ENCODE measurements around the gene SREBF1. TPM values are rescaled to one million over a fixed set of nuclear protein-coding genes. Genes with fewer than 3 reads are reported as not detected.

The SREBF1 gene
- total and polyA plus RNA-seq, 2 of the 8 experiments (the other 6 are each of a cell fraction or from before 2014, with no cell fraction given) = 28.6 to 70.8 TPM

DNA sequence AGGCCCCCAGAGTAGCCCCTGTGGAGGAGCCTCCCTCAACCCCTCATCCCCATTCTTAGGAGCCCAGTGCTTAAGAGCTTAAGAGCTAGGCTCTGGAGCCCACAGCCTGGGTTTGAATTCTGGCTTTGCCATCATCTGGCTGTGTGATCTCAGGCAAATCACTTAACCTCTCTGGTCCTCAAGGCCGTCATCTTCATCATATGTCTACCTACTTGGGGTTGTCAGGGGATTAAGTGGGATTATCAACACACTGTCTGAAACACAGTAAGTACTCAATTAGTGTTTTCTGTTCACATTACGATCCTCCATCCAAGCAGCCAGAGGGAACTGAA, 4.8 kb downstream of the SREBF1 start:
- FAIRE-seq = no peak
- Histone ChIP-seq H4K5ac (ENCODE audit: insufficient read length, low read depth, low read length) (no peak overlapping the region), H2BK15ac (ENCODE audit: low read length) (no peak overlapping the region), H3K23ac (ENCODE audit: insufficient read length) (no peak overlapping the region), H4K91ac (replicated peaks; ENCODE audit: insufficient read length, low read length) (no peak overlapping the region), H3K4ac (replicated peaks; ENCODE audit: insufficient read length, low read depth, low read length) (no peak overlapping the region), H3K4me2 (ENCODE audit: insufficient read depth in 1 of 2, low read depth in 2 of 2, low read length in 2 of 2) (no peak overlapping the region), H4K8ac (ENCODE audit: extremely low read depth, insufficient read depth, low read length) (no peak overlapping the region), H3K18ac (ENCODE audit: extremely low read depth, low read length) (no peak overlapping the region), H2AK5ac (ENCODE audit: low read depth, low read length) (no peak overlapping the region), H3K23me2 (ENCODE audit: low read depth, low read length) (peaks cover 5% of the 10 kb centered on the region; the same call in 1 of the 2 replicates), H2BK5ac (ENCODE audit: low read depth, low read length) (no peak overlapping the region), H4K20me1 (replicated peaks in 1 of 2; ENCODE audit: control insufficient read depth in 1 of 2, insufficient read depth in 2 of 2, low read length in 2 of 2) (peaks cover 41 to 53% of the 10 kb centered on the region in 2 experiments), H2AFZ (ENCODE audit: low read length) (no peak overlapping the region), H3K9me3 (ENCODE audit: insufficient read depth in 2 of 2, low read depth in 1 of 2, low read length in 1 of 2) (no peaks in the 10 kb centered on the region), H3K27me3 (replicated peaks in 1 of 4; ENCODE audit: control insufficient read depth in 3 of 4, extremely low read depth in 1 of 4, insufficient read depth in 3 of 4, low read length in 3 of 4) (no peaks in the 10 kb centered on the region), H3K4me1 (replicated peaks in 1 of 4; ENCODE audit: control insufficient read depth in 3 of 4, insufficient read depth in 4 of 4, low read length in 3 of 4) (peaks cover 0 to 14% (median 9%) of the 10 kb centered on the region in 4 experiments; a peak in 6 of 7 replicates), H2BK120ac (replicated peaks; ENCODE audit: low read depth, low read length) (no peak overlapping the region), H3K14ac (ENCODE audit: insufficient read length) (no peak overlapping the region), H3K36me3 (ENCODE audit: control insufficient read depth in 2 of 4, insufficient read depth in 4 of 4, low read length in 3 of 4) (peaks cover 0 to 13% (median 2%) of the 10 kb centered on the region in 4 experiments; a peak in 5 of 8 replicates), H3K79me2 (ENCODE audit: control insufficient read depth in 1 of 2, insufficient read depth in 2 of 2, low read length in 2 of 2) (peaks cover 42 to 84% of the 10 kb centered on the region in 2 experiments), H3K79me1 (ENCODE audit: low read depth, low read length) (peaks cover 33% of the 10 kb centered on the region), H2BK12ac (ENCODE audit: low read depth, low read length) (no peak overlapping the region), H3K27ac (ENCODE audit: low read depth, low read length) (no peak overlapping the region), H2BK20ac (ENCODE audit: low read length) (no peak overlapping the region), H3K56ac (replicated peaks; ENCODE audit: insufficient read length, low read depth, low read length) (no peak overlapping the region), H3K9ac (replicated peaks in 1 of 4; ENCODE audit: extremely low read depth in 1 of 4, low read depth in 3 of 4, low read length in 3 of 4) (no peak overlapping the region), H3K4me3 (ENCODE audit: extremely low read depth in 1 of 4, insufficient read depth in 2 of 4, low read depth in 3 of 4, low read length in 4 of 4) (no peak overlapping the region)
- TF ChIP-seq NRF1 (IDR thresholded peaks at IDR 0.05; ENCODE audit: low read depth, low read length) = no peak
- peak; percentile 81; the same call in 1 of the 2 replicates for TF ChIP-seq KDM1A (IDR thresholded peaks at IDR 0.05; ENCODE audit: borderline replicate concordance, low read length)
- TF ChIP-seq, protein P1, sequence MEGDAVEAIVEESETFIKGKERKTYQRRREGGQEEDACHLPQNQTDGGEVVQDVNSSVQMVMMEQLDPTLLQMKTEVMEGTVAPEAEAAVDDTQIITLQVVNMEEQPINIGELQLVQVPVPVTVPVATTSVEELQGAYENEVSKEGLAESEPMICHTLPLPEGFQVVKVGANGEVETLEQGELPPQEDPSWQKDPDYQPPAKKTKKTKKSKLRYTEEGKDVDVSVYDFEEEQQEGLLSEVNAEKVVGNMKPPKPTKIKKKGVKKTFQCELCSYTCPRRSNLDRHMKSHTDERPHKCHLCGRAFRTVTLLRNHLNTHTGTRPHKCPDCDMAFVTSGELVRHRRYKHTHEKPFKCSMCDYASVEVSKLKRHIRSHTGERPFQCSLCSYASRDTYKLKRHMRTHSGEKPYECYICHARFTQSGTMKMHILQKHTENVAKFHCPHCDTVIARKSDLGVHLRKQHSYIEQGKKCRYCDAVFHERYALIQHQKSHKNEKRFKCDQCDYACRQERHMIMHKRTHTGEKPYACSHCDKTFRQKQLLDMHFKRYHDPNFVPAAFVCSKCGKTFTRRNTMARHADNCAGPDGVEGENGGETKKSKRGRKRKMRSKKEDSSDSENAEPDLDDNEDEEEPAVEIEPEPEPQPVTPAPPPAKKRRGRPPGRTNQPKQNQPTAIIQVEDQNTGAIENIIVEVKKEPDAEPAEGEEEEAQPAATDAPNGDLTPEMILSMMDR (IDR thresholded peaks at IDR 0.05; ENCODE audit: control extremely low read depth in 1 of 3, insufficient read depth in 1 of 3, low read depth in 1 of 3, low read length in 3 of 3) = no peak
- no peak for TF ChIP-seq SRF (IDR thresholded peaks at IDR 0.05; ENCODE audit: low read depth, low read length)
- ChIA-PET POLR2A (ENCODE audit: partially characterized antibody) (interaction anchor here (0.7 to 18.4 kb wide), 7 partner anchors 9 to 110 kb away, joined by 3 to 532 read pairs (median 4); no protein-coding TSS in a partner anchor), CTCF (ENCODE audit: partially characterized antibody) (interaction anchor here (0.6 to 3.4 kb wide), 9 partner anchors 9 to 51 kb away, joined by 3 to 14 read pairs (median 4); no protein-coding TSS in a partner anchor)
- DNase-seq (ENCODE audit: low read depth in 1 of 2, low spot score in 2 of 2) = no peak
- 89% methylated on average over 2 of the region's 2 CpGs; no CpG with 5 or more reads in 1 of the 2 experiments for WGBS, 2 experiments (ENCODE audit: extremely low coverage in 1 of 2, insufficient coverage in 1 of 2, insufficient read length in 1 of 2, insufficient replicate concordance in 2 of 2, low coverage in 1 of 2, low lambda C conversion rate in 2 of 2, missing lambda C conversion rate in 1 of 2)
